ENCODE results near the gene CLDN14.

CLDN14 gene

DNA sequence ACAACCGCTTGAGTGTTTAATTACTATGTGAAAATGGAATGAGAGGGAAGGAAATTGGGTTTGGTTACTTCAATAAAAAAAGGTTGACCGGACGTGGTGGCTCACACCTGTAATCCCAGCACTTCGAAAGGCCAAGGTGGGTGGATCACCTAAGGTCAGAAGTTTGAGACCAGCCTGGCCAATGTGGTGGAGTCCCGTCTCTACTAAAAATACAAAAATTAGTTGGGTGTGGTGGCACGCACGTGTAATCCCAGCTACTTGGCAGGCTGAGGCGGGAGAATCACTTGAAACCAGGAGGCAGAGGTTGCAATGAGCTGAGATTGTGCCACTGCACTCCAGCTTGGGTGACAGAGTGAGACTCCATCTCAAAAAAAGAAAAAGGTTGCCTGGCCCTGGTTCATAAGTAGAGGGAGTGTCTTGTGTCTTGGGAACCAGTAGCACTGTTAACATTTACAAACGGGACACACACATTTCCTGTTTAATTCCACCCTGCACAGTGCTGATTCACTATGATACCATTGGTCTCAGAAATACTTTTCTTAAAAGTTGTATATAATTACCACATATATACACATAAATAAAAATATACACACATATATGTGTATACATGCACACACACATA lies 27.6 kb upstream of the CLDN14 start:
- no peak for TF ChIP-seq POLR2A (IDR thresholded peaks at IDR 0.05; ENCODE audit: extremely low read depth, insufficient read length)
- TF ChIP-seq MYC (IDR thresholded peaks at IDR 0.05; ENCODE audit: low read depth, low read length), result no peak
- TF ChIP-seq, protein P1, sequence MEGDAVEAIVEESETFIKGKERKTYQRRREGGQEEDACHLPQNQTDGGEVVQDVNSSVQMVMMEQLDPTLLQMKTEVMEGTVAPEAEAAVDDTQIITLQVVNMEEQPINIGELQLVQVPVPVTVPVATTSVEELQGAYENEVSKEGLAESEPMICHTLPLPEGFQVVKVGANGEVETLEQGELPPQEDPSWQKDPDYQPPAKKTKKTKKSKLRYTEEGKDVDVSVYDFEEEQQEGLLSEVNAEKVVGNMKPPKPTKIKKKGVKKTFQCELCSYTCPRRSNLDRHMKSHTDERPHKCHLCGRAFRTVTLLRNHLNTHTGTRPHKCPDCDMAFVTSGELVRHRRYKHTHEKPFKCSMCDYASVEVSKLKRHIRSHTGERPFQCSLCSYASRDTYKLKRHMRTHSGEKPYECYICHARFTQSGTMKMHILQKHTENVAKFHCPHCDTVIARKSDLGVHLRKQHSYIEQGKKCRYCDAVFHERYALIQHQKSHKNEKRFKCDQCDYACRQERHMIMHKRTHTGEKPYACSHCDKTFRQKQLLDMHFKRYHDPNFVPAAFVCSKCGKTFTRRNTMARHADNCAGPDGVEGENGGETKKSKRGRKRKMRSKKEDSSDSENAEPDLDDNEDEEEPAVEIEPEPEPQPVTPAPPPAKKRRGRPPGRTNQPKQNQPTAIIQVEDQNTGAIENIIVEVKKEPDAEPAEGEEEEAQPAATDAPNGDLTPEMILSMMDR (IDR thresholded peaks at IDR 0.05; ENCODE audit: low read depth, low read length), result no peak
- TF ChIP-seq MAX (IDR thresholded peaks at IDR 0.05; ENCODE audit: low read depth, low read length), result no peak
- DNase-seq (ENCODE audit: low read depth), result no peak
- no peak overlapping the region for H3K4me3 ChIP-seq (ENCODE audit: low read depth, low read length)

DNA sequence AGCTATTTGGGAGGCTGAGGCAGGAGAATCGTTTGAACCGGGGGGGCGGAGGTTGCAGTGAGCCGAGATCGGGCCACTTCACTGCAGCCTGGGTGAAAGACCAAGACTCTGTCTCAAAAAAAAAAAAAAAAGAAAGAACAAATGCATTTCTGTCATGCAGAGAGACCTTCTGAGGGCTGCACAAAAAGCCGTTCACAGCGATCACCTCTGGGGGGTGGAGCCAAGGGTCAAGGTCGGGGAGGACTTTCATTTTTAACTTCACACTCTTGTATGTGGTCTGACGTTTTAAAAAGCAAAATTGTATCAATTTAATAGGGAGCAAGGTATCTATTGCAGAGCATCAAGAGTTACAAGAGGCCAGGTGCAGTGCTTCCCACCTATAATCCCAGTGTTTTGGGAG lies 26.6 kb upstream of the CLDN14 start:
- TF ChIP-seq POLR2A (IDR thresholded peaks at IDR 0.05; ENCODE audit: extremely low read depth, insufficient read length), result no peak
- TF ChIP-seq MYC (IDR thresholded peaks at IDR 0.05; ENCODE audit: low read depth, low read length), result no peak
- TF ChIP-seq MAX (IDR thresholded peaks at IDR 0.05; ENCODE audit: low read depth, low read length), result no peak
- TF ChIP-seq, protein P1 (IDR thresholded peaks at IDR 0.05; ENCODE audit: low read depth, low read length), result no peak
- H3K4me3 ChIP-seq (ENCODE audit: low read depth, low read length), result no peak overlapping the region
- DNase-seq (ENCODE audit: low read depth), result no peak

DNA sequence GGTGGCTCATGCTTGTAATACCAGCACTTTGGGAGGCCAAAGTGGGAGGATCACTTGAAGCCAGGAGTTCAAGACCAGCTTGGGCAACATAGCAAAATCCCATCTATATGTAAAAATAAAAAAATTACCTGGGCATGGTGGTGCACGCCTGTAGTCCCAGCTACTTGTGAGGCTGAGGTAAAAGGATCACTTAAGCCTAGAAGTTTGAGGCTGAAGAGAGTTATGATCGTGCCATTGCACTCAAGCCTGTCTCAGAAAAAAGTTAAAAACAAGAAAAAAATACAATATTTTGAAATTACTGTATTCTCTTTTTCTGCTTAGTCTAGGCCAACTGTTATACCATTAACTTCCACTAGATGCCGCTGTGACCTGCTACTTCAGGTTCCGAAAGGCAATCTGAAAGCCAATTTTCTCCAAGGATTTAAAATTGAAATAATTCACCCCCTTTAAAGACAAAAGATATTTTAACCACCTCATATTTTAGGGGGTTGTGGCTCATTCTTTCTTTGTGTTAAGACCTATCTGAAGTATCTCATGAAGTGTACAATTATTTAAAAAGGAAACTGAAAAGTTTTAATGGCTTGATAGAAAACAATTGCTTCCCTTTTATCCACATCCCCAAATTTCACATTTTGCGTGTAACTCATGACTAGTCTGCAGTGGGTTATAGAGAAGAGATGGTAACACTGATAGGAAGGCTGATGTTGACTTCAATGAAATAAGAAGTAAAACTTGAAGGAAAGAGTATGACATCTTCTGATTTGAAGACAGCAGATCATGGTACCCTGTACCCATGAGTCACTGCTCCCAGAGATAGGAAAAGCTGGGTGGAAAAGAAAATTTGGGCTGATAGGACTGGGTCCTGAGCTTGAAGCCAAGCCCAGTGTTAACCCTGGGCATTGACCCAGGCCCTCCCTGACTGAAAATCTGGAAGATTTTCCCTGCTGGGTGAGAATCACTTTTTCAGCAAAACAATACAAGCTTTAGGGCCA lies 24.4 kb upstream of the CLDN14 start:
- no peak overlapping the region for H3K4me3 ChIP-seq (ENCODE audit: low read depth, low read length)
- TF ChIP-seq MAX (IDR thresholded peaks at IDR 0.05; ENCODE audit: low read depth, low read length) (no peak), POLR2A (IDR thresholded peaks at IDR 0.05; ENCODE audit: extremely low read depth, insufficient read length) (no peak)
- TF ChIP-seq, protein P1 (IDR thresholded peaks at IDR 0.05; ENCODE audit: low read depth, low read length), result peak; percentile 67
- DNase-seq (ENCODE audit: low read depth), result peak; percentile 49

GRCh38 chr21:36502365-36502764 lies 22.4 kb upstream of the CLDN14 start:
- TF ChIP-seq MAX (IDR thresholded peaks at IDR 0.05; ENCODE audit: low read depth, low read length) (no peak), MYC (IDR thresholded peaks at IDR 0.05; ENCODE audit: low read depth, low read length) (no peak), POLR2A (IDR thresholded peaks at IDR 0.05; ENCODE audit: extremely low read depth, insufficient read length) (no peak)
- TF ChIP-seq, protein P1 (IDR thresholded peaks at IDR 0.05; ENCODE audit: low read depth, low read length), result no peak
- no peak for DNase-seq (ENCODE audit: low read depth)
- H3K4me3 ChIP-seq (ENCODE audit: low read depth, low read length), result no peak overlapping the region

GRCh38 chr21:36501589-36501892 lies 21.6 kb upstream of the CLDN14 start:
- no peak overlapping the region for H3K4me3 ChIP-seq (ENCODE audit: low read depth, low read length)
- DNase-seq (ENCODE audit: low read depth), result no peak
- TF ChIP-seq POLR2A (IDR thresholded peaks at IDR 0.05; ENCODE audit: extremely low read depth, insufficient read length), result no peak
- TF ChIP-seq, protein P1 (IDR thresholded peaks at IDR 0.05; ENCODE audit: low read depth, low read length), result no peak
- TF ChIP-seq MYC (IDR thresholded peaks at IDR 0.05; ENCODE audit: low read depth, low read length), result no peak
- TF ChIP-seq MAX (IDR thresholded peaks at IDR 0.05; ENCODE audit: low read depth, low read length), result no peak

Measured in NB4 (cell line).